GM21360 (cell line): ENCODE data around the gene MCU.
"Not testable (repeated sequence)": the region's sequence is repeated elsewhere in the genome, so short reads cannot be mapped to it uniquely, and the experiment has no call there.

Source experiments
- ATAC-seq: cut with Tn5 transposase; IDR thresholded peaks from one replicate; pipeline ENCODE4 v1.9.1; 2021; ENCODE audit warnings: mild to moderate bottlenecking, moderate library complexity; ENCODE audit not compliant: unreplicated experiment

Gene MCU

DNA sequence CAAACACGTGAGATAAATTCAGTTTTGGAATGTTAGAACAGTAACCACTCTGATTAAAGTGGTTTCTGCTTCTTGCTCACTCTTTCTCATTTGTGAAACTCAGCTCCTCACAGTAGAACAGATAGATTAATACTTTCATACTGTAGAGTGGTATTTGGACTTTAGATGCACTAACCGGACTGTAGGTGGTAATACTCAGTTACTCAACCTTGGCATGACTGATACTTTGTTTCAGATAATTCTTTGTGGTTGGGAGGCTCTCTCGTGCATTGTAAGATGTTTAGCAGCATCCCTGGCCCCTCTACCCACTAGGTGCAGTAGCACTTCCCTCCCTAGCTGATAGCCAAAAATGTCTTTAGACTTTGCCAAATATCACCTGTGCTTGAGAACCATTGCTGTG is 37.6 kb downstream of the MCU start:
- ATAC-seq: peak; percentile 88

DNA sequence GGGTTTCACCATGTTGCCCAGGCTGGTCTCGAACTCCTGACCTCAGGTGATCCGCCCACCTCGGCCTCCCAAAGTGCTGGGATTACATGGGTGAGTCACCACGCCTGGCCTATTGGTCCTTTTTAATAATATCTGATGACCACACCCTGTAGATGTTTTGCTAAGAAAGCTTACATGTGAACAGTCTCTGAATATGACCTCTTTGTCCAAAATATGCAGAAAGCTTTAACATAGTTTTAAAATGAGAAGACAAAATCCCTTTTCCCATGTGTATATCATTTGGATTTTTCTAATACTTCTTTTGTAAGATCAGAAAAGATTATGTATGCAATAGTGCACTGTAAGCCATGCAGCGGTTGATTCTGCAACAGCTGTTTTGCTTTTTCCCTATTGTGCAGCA is 38.5 kb downstream of the MCU start:
- no peak for ATAC-seq

DNA sequence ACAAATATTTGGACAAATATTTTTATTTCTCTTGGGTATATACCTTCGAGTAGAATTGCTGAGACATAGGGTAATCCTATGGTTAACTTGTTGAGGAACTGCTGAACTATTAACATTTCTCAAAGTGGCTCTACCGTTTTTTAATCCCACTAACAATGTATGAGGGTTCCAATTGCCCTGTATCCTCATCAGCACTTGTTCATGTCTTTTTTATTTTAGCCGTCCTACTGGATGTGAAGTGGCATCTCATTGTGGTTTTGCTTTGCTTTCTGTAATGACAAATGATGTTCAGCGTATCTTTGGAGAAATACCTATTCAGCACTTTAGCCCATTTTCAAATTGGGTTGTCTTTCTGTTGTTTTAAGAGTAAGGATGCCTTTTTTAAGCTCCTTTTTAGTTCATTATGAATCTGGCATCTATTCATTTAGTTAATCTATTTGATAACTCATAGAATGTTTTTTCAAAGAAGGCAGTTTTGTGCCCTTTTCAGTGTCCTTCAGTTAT is 40.0 kb downstream of the MCU start:
- ATAC-seq: no peak

DNA sequence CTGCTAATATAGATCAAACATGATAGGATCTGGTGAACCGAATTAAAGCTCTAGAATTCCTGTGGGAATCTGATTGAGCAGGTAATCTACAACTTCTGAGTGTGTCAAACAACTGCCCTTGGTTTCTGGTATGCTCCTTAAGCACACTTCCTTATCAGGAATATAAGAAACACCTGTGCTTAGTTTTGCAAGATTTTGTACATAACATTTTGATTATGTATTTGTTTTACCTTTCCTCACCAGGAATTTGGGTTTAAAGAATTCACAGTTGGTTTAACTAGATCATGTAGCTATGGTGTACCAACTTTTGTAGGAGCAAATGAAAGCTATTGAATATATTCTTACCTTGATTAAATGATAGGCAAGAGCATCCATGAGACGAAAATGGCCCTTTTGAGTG is 40.6 kb downstream of the MCU start:
- no peak for ATAC-seq

DNA sequence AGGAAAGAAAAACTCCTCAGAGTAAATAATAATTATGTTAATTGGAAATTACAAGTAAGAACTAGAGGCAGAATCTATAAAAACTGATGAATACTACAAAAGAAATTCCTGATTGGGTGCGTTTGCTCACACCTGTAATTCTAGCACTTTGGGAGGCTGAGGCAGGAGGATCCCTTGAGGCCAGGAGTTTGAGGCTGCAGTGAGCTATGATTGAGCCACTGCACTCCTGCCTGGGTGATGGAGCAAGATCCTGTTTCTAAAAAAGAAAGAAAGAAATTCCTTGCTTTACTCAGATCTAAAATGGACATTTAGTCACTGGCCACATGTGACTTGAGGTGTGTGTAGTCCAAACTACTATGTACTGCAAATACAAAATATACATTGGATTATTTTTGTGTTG is 42.0 kb downstream of the MCU start:
- no peak for ATAC-seq

DNA sequence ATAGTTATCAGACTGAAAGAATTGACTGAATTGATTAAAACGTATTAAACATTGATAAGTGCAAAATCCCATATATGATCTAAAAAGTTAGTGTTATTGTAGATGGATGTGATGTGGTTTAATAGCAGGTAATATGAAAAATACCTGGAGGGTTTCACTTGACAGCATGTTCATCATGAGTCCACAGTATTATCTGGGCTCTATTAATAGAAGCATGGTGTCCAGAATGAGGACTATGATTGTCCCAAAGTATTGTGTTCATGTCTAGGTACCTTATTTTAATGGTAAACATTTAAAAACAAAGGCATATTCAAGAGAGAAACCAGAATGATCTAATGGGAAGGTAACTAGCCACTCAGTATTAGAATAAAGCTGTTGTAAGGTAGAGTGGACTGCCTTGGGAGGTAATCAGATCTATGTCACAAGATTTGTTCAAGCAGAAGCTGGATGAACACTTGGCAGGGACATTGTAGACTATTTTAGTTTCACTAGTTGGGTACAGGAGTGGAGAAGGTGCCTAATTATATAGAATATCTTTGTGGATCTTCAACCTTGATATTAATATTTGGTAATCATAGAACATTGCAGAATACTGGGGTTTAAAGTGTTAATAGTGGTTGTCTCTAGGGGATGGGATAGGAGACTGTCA is 43.5 kb downstream of the MCU start:
- no peak for ATAC-seq

DNA sequence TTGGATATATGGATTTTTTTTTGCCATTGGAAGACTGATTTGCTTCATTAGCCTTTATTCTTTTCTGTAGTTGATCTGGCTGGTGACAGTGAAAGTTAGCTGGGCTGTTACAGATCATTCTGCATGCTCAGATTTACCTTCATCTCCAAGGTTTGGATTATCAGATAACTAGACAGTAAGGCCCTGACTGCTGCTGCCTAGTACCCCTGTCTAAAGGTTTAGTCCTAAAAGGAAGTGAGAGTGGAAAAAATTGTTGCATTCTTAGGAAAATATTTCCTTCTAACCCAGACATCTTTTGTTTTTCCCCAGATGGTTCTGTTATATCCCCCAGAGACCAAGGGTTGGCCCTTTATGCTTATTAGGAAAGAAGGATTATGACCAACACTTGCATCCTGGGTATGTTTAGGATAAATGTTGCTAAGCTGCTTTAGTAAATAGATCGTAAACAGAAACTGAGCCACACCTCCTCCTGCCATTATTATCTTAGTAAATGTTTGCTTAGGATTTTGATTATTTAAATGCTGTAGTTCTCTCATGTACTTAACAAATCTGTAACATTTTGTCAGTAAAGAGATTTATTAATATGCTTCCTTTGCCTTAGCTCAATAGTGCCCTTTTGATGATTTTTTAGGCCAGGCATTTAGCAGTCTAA is 44.4 kb downstream of the MCU start:
- no peak for ATAC-seq

DNA sequence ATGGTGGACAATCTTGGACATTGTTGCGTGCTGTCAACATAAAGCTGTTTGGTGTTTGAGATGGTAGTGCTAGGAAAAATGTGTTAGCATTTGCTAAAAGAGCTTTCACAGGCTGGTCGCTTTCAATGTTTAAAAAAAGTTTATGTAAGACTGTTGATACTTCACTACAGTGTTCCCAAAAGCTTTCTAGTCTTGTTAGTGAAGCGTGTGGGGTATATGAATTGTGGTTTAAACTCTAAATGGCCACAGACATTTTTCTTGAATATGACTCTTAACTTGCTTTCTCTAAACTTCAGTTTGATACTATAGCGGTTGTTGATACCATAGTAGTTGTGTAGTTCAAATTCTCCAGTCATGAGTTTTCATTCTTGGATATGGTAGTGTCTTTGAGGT is 44.9 kb downstream of the MCU start:
- ATAC-seq: no peak

DNA sequence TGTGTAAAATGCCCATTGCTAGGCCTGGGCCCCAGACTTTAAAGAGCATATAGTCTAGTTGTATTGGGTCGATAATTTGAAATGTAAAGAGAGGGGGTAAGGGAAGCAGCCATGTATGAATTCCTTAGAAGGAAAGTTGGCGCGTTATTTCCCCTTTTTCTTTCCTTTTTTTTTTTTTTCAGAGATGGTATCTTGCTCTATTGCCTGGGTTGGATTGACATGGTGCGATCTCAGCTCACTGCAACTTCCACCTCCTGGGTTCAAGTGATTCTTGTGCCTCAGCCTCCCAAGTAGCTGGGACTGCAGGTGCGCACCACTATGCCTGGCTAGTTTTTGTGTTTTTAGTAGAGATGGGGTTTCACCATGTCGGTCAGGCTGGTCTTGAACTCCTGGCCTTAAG is 45.4 kb downstream of the MCU start:
- not testable (repeated sequence) for ATAC-seq

DNA sequence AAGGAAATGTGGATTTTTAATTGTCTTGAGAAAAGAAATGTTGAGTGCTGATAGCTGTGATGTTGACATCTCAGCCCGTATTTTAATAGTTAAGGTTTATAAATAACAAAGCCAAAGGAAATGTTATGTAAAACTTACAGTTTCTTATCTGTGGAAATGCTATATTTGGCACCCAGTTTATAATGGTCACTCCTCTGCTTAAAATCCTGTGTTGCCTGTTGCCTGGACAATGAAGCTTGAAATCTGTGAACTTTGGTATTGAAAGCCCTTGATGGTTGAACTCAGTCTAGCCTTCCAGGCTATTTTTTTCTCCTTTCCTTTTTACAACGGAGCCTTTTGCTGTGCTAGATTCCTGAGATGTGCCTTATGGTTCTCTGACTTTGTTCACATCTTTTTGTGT is 46.5 kb downstream of the MCU start:
- ATAC-seq: no peak

DNA sequence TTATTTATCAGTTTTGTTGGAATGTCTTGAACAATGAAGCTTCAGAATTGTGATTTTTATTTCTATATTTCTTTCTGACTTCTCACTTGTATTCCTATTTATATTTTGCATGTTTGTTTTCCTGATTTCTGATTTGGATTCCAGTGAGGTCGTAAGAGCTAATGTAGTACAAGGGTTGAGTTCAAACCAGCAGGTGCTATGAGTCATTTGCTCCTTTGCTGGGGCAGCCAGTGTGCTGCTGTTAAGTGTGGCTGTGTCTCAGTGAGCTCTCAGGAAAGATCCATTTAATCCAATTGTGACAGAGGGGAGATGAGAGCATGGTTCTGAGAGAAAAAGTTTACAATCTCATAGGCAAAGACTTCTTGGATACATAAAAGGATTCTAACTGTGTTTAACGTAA is 48.6 kb downstream of the MCU start:
- ATAC-seq: no peak

DNA sequence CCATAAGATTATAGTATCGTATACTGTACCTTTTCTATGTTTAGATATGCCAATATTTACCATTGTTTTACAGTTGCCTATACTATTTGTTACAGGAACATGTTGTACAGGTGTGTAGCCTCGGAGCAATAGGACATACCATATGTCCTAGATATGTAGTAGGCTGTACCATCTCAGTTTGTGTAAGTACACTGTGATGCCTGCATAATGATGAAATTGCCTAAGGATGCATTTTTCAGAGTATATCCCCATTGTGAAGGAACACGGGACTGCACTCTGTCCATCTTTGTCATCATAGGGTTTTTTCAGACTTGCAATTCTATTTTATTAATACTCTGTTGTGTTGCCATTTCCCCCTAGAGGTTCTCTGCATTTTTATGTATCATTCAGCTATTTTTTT is 50.1 kb downstream of the MCU start:
- no peak for ATAC-seq

DNA sequence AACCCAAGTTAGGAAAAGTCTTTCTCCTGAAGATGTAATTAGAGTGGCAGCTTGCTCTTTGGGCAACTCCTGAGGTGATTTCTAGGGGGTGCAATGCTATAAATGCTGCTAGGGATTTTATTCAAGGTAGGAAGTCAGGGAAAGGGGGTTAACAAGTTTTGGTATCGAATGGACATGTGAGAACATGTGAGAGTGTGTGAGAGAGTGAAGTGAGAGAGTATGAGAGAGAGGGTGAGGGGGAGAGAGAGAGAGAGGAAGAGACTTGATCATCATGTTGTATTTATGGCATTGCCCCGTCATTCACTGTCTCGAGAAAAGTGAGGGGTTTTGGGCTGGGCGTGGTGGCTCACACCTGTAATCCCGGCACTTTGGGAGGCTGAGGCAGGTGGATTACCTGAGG is 50.9 kb downstream of the MCU start:
- no peak for ATAC-seq

DNA sequence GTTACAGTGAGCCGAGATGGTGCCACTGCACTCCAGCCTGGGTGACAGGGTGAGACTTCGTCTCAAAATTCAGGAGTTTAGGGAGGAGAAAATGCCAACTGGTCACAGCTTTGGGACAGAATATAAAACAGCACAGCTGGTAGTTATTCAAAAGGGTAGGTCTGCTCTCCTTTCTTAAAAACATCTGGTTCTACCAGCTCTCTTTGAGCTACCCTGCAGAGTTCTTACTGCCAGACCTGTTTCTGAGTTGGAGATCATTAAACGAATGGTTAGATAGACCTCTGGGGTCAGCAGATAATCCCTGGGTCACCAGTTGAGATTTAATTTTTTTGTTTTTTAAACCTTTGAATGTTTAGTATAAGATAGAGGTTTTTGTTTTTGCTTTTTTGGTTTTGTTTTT is 52.6 kb downstream of the MCU start:
- ATAC-seq: no peak

DNA sequence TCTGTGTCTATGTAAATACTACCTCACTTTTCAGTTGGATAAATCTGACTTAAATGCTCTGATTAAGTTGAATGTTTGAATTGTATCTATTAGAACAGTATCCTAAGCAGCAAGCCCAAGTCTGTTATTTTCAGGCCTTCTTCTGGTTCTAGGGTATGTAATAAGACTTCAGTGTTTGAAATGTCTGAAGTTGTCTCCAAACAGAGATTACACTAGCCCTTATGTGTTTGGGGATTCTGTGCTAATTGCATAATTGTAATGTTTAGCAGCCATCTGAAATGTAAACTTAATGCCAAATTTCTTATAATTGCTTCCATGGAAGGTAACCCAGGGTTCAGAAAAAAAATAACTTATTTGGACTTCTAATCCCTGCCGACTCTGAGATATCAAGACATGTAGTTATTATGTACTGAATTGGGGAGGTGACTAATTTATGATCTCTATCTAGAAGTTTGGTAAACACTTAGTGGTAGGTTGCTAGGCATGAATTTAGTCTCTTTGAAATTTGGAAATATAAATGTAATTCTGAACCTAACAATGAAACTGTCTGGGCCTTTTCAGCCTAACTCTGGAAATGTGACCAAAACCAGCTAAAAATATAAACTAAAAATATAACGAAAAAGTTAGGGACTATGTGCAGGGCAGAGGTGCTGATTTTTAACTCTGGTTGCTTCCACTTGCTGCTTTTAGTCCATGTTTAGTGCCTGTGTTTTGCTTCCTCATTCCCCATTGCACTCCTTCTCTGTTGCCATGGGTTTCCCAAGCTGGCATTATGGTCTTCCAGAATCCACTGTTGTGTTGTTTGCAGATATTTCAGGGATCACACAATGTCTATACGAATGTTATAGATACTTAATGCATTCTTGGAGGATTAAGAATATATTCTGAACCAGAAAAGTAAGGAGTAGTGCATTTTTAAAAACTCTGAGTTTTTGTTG is 54.8 kb downstream of the MCU start:
- ATAC-seq: no peak

DNA sequence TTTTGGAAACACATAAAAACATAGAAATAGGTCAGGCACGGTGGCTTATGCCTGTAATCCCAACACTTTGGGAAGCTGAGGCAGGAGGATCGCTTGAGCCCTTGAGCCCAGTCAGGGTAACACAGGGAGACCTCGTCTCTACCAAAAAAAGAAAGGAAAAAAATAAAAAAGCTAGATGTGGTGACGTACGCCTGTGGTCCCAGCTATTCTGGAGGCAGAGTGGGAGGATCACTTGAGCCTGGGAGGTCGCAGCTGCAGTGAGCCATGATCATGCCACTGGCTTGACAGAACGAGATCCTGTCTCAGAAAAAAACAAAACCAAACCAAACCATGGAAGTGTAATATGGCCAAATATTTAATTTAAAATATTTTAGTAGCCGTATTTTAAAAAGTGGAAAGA is 55.6 kb downstream of the MCU start:
- ATAC-seq: no peak

DNA sequence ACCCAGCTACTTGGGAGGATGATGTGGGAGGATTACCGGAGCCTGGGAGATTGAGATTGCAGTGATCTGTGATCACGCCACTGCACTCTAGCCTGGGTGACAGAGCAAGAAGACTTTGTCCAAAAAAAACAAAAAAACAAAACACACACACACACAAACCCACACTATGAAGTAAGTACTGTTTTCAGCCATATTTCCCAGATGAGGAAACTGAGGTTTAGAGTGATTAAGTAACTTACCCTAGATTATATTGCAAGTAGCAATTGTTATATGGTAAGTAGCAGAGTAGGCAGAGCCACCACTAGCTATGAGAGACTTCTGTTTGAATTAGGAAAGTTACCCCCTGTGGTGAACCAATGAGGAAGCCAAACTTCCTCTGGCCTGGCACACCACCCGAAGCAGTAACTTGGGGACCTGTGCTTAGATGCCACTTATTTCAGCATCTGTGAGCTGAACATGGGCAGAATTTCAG is 61.9 kb downstream of the MCU start:
- ATAC-seq: no peak

DNA sequence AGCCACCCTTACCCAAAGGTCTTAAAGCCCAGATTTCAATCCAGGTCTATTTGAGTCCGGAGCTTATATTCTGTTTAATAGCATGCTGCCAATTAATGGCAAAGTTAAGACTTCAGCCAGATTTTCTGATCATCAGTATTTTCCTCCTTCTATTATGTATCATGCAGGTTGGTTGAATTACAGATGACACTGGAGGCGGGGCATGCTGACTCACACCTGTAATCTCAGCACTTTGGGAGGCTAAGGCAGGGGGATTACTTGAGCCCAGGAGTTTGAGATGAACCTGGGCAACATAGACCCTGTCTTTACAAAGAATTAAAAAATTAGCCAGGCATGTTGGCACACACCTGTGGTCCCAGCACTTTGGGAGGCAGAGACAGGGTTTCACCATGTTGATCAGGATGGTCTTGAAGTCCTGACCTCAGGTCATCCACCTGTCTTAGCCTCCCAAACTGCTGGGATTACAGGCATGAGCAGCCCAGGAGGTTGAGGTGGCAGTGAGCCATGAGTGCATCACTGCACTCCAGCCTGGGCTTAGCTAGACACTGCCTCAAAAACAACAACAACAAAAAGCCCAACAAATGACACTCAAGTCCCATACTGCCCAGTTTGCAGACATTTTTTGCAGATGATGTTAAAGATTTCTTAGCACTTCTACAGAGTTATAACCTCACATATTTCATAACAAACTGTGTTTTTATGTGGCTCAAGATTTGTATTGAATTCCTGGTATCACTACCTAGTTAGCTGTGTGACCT is 62.5 kb downstream of the MCU start:
- ATAC-seq: no peak

DNA sequence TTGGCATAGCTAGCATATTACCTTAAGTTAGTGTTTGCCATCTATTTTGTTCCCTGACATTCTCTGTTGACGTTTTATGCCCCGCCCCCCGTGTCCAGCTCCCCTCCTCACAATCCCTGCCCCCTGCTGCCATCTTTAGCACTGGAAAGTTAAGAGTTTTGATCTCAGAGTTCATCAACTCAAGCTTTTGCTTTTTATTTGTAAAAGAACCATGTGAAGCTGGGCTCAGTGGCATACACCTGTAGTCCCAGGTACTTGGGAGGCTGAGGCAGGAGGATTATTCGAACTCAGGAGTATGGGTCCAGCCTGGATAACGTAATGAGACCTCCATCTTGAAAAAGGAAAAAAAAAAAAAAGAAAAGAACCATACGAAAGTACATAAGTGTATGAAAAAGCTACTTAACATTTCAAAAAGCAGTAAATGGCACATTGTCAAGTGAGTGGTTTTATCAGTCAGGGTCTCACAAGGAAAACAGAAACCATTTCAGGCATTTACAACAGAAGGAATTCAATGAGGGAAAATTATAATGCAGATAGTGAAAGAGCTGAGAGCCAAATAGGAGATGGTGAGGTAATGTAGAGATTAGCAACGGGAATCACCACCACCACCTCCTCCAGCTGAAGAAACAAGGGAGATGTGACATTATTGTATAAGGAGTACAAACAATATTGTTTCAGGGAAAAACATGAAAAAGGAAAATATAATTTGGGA is 64.9 kb downstream of the MCU start:
- no peak for ATAC-seq

DNA sequence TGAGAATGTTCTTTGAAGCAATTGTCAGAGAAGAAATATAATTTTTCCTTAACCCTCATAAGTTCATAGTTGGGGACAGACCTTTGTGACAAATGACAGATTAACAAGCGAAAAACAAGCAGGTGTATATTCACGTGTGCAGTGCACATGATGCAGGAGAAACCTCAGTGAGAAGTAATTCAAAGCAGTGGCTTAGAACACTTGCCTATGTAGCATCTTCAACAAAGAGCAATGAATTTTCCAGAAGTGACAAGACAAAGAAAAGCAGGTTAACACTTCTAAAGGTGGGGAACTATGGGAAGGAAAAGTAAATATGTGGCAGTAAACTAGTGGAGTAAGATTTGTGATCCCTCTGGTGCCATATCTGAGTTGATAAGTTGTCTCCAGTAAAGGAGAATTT is 65.8 kb downstream of the MCU start:
- ATAC-seq: no peak
